Neural crest cell (in vitro differentiated cells): ENCODE data around the gene CDKAL1. TPM values are rescaled to one million over a fixed set of nuclear protein-coding genes. Genes with fewer than 3 reads are reported as not detected.
A peak's percentile ranks its signal among the peaks of the same experiment; 100 is the strongest.

Experiments
- DNase-seq: peaks from one replicate; pipeline ENCODE4 v3.0.0; 2021; ENCODE audit warnings: low read depth, mixed read lengths, low spot score
- H3K27ac Mint-ChIP-seq: one replicate; pipeline ENCODE4 v1.8.0; 2021; ENCODE audit warnings: mild to moderate bottlenecking, mixed read lengths; ENCODE audit not compliant: unreplicated experiment
- H3K27me3 Mint-ChIP-seq: 2 replicates; pipeline ENCODE4 v1.8.0; 2021; ENCODE audit warnings: low read depth, mild to moderate bottlenecking, mixed read lengths
- H3K36me3 Mint-ChIP-seq: 2 replicates; pipeline ENCODE4 v1.8.0; 2021; ENCODE audit warnings: low read depth, mild to moderate bottlenecking, mixed read lengths
- H3K4me1 Mint-ChIP-seq: 2 replicates; pipeline ENCODE4 v1.8.0; 2021; ENCODE audit warnings: mixed read lengths
- H3K4me3 Mint-ChIP-seq: one replicate; pipeline ENCODE4 v1.8.0; 2021; ENCODE audit warnings: mild to moderate bottlenecking, mixed read lengths
- H3K9me3 Mint-ChIP-seq: 2 replicates; pipeline ENCODE4 v1.8.0; 2021; ENCODE audit warnings: mixed read lengths
- CTCF ChIP-seq: fragments of 200-600 bp; sonication (generic); conservative IDR thresholded peaks from 2 replicates; pipeline ENCODE4 v1.5.0; 2021; ENCODE audit warnings: antibody characterized with exemption, mild to moderate bottlenecking
- total RNA-seq: library from RNA; stranded (reverse); gene quantifications from 2 replicates; pipeline ENCODE4 v1.2.1, GENCODE V29; 2021

Gene CDKAL1
- total RNA-seq, 1 donor from 2014 or later = 25.4 TPM

DNA sequence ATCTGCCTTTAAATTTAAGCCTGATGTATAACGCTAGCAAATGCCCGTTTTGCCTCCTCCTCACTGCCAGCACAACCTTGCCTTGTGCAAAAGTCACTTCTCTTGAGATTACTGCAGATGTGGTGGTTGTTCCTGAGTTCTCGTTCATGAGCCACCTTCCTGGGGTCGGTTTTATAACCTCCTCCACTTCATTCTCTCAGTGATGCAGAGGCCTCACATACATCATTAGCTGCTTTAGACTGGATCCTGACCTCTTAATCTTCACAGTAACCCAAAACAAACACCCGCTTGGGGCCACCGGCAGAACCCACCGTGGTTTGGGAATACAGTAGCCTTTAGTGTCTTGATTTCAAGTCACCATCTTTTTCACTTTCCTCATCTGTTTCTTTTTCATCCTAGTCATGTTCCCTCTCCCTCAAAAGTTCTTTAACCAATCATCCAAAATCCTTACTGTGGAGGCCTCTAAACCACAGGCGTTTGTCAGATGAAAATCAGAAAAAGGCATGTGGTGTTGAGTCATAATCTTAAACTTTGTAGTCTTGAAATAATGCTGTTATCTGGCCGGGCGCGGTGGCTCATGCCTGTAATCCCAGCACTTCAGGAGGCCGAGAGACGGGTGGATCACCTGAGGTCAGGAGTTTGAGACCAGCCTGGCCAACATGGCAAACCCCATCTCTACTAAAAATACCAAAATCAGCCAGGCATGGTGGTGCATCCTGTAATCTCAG is 629.0 kb downstream of the CDKAL1 start:
- Mint-ChIP-seq H3K4me1 (peaks cover 57% of the 10 kb centered on the region), H3K9me3 (peaks cover 3% of the 10 kb centered on the region), H3K36me3 (peaks cover 7% of the 10 kb centered on the region), H3K4me3 (no peak overlapping the region), H3K27ac (peak overlapping the region; percentile 32), H3K27me3 (no peaks in the 10 kb centered on the region)
- TF ChIP-seq CTCF = no peak
- DNase-seq = no peak

DNA sequence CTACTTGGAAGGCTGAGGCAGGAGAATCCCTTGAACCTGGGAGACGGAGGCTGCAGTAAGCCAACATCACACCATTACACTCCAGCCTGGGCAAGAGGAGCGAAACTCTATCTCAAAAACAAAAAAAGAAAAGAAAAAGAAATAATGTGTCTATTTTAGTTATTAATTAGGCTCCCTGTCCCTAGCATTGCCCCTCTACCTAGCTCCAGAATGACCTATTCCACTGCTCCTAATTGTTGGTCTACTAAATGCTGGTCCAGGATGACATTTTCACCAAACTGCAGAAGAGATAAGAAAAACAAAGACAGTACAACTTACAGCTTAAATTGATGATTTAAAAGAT is 629.6 kb downstream of the CDKAL1 start:
- Mint-ChIP-seq H3K27me3 (no peaks in the 10 kb centered on the region), H3K4me1 (peaks cover 55% of the 10 kb centered on the region), H3K9me3 (peaks cover 3% of the 10 kb centered on the region), H3K4me3 (no peak overlapping the region), H3K36me3 (peaks cover 7% of the 10 kb centered on the region), H3K27ac (peak overlapping the region; percentile 19)
- no peak for DNase-seq
- TF ChIP-seq CTCF = no peak

DNA sequence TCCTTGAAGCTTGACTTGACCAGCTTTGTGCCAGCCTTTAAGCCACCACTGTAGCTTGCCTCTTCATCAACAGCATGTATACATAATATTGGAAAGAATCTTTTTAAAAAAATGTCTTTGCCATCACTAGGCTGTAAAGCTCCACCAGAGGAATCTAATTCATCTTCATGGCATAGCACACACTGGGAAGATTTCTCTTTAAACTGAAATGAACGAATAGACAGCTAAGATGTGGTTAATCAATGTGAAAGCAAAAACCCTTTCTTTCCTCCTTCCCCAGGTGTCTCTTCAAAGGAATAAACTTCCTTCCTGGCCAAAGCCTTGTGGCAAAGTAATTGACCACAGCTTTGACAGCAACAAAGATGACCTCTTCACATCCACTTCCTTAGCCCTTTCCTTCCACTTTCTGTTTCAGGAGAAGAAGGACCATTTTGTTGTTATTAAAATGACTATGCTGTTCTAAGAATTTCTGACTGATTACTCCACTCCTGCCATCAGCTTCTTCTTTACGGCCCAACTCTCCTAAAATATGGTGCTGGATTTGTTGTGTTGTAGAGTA is 630.6 kb downstream of the CDKAL1 start:
- Mint-ChIP-seq H3K27ac (peak overlapping the region; percentile 6), H3K4me1 (peaks cover 47% of the 10 kb centered on the region), H3K36me3 (peaks cover 7% of the 10 kb centered on the region), H3K4me3 (no peak overlapping the region), H3K9me3 (peaks cover 3% of the 10 kb centered on the region), H3K27me3 (no peaks in the 10 kb centered on the region)
- TF ChIP-seq CTCF = no peak
- DNase-seq = no peak

GRCh38 chr6:21166754-21167153 is 632.5 kb downstream of the CDKAL1 start:
- no peak overlapping the region for H3K4me3 Mint-ChIP-seq

DNA sequence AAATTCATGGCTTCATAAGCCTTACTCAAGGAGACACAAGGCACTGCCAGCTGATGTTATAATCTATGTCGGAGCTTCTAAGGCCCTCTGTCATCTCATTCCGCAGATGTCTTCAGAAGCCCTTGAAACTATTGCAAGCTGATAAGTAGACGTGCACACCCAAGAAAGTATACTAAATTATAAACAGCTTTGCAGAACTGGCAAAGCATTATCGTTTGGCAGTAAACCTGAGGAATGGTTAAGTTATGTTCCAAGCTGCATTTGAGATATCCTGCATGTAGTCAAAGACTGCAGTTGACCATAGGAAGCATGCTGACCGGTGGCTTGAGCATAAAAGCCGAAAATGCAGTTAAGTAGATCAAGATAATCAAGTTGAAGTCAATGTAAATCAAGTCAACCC is 633.5 kb downstream of the CDKAL1 start:
- peaks cover 28% of the 10 kb centered on the region for H3K4me1 Mint-ChIP-seq
- H3K27ac Mint-ChIP-seq = no peak overlapping the region
- no peak overlapping the region for H3K4me3 Mint-ChIP-seq
- no peak for TF ChIP-seq CTCF
- H3K36me3 Mint-ChIP-seq = peaks cover 10% of the 10 kb centered on the region
- peaks cover 5% of the 10 kb centered on the region for H3K9me3 Mint-ChIP-seq
- no peaks in the 10 kb centered on the region for H3K27me3 Mint-ChIP-seq
- no peak for DNase-seq

More at GRCh38 chr6:21166754-21167153, 632.5 kb downstream of the CDKAL1 start:
- Mint-ChIP-seq H3K9me3 (peaks cover 3% of the 10 kb centered on the region), H3K4me1 (peaks cover 35% of the 10 kb centered on the region), H3K27me3 (no peaks in the 10 kb centered on the region), H3K36me3 (peaks cover 7% of the 10 kb centered on the region), H3K27ac (no peak overlapping the region)
- no peak for TF ChIP-seq CTCF
- DNase-seq = no peak
